Loucy (cell line): ENCODE results near the gene SEMA6D.

Experiments
- CTCF ChIP-seq: fragments of 200-600 bp; sonication (generic); conservative IDR thresholded peaks from 2 replicates; pipeline ENCODE4 v1.5.1; 2014; ENCODE audit warnings: mild to moderate bottlenecking, antibody characterized with exemption, low read length
- EZH2phosphoT487 ChIP-seq: fragments of 200-600 bp; IDR thresholded peaks from 2 replicates; pipeline ENCODE4 v1.6.1; 2018; ENCODE audit warnings: antibody characterized with exemption, mild to moderate bottlenecking, moderate library complexity, borderline replicate concordance

- TF ChIP-seq CTCF (no peak), EZH2phosphoT487 (no peak)
These were observed 2.4 kb downstream of the SEMA6D start for GRCh38 chr15:47719730-47720129.
